HG03045 (cell line): ENCODE data around the gene TCP11L1.

ENCODE experiments used
- ATAC-seq: cut with Tn5 transposase; IDR thresholded peaks from one replicate; pipeline ENCODE4 v1.9.1; 2021; ENCODE audit warnings: mild to moderate bottlenecking, moderate library complexity; ENCODE audit not compliant: unreplicated experiment

Gene TCP11L1, protein sequence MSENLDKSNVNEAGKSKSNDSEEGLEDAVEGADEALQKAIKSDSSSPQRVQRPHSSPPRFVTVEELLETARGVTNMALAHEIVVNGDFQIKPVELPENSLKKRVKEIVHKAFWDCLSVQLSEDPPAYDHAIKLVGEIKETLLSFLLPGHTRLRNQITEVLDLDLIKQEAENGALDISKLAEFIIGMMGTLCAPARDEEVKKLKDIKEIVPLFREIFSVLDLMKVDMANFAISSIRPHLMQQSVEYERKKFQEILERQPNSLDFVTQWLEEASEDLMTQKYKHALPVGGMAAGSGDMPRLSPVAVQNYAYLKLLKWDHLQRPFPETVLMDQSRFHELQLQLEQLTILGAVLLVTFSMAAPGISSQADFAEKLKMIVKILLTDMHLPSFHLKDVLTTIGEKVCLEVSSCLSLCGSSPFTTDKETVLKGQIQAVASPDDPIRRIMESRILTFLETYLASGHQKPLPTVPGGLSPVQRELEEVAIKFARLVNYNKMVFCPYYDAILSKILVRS

GRCh38 chr11:33039274-33040032, at the start of gene TCP11L1:
TCP11L1 (plus strand) TSS chr11:33039572; CDS start chr11:33043774, 4,202 bp downstream.
- ATAC-seq = peak; percentile 76

DNA sequence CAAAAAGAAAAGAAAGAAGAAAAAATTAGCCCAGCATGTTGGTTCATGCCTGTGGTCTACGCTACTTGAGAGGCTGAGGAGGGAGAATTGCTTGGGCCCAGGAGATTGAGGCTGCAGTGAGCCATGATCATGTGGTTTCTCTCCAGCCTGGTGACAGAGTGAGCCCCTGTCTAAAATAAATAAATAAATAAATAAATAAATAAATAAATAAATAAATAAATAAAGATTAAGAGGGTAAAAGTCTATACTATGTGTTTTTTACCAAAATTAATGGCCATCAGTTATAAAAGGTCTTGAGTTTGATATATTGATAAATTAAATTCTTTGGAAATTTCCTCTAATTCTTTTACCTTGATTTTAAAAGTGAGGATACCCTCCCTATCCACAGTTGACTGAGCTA, 48.9 kb upstream of the TCP11L1 start:
- no peak for ATAC-seq

DNA sequence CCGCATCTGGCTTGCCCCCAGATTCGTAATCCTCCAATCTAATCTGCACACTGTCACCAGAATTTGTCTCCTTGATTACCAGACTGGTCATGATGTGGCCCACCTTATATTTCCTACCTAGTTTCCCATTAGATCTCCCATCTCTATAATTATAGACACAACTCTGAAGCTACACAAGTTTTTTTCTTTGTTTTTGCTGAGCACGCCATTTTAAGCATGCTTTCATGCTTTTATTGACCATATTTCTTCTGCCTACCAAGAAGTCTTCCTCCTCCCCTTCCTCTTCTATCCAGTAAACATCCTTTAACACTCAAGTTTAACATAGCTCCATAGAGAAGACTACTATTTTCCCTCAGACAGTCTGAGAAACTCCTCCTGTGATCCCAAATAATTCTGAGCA, 47.9 kb upstream of the TCP11L1 start:
- no peak for ATAC-seq

- no peak for ATAC-seq
These were observed 47.5 kb upstream of the TCP11L1 start for GRCh38 chr11:32991898-32992297.

DNA sequence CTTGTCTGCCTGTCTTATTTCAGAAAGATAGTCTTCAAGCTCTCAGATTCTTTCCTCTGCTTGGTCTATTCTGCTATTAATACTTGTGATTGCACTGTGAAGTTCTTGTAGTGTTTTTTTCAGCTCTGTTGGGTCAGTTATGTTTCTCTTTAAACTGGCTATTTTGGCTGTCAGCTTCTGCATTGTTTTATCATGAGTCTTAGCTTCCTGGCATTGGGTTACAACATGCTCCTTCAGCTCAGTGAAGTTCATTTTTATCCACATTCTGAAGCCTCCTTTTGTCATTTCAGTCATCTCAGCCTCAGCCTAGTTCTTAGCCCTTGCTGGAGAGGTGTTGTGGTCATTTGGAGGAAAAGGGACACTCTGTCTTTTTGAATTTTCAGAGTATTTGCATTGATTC, 39.2 kb upstream of the TCP11L1 start:
- no peak for ATAC-seq

DNA sequence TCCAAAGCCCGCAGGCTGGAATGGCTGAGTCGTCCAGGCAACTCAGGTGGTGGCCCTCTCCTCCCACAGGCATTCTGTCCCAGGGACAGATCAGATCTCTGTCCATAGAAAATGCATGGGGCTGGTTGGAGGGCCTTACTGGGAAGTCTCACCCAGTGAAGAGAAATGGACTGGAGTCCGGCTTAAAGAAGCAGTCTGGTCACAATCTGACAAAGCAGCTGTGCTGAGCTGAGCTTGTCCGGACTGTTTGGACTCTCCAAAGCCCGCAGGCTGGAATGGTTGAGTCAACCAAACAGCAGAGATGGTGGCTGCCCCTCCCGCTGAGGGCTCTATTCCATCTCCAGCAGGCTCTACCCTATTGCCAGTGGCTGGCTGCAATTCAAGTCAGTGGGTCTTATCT, 38.1 kb upstream of the TCP11L1 start:
- ATAC-seq = no peak

DNA sequence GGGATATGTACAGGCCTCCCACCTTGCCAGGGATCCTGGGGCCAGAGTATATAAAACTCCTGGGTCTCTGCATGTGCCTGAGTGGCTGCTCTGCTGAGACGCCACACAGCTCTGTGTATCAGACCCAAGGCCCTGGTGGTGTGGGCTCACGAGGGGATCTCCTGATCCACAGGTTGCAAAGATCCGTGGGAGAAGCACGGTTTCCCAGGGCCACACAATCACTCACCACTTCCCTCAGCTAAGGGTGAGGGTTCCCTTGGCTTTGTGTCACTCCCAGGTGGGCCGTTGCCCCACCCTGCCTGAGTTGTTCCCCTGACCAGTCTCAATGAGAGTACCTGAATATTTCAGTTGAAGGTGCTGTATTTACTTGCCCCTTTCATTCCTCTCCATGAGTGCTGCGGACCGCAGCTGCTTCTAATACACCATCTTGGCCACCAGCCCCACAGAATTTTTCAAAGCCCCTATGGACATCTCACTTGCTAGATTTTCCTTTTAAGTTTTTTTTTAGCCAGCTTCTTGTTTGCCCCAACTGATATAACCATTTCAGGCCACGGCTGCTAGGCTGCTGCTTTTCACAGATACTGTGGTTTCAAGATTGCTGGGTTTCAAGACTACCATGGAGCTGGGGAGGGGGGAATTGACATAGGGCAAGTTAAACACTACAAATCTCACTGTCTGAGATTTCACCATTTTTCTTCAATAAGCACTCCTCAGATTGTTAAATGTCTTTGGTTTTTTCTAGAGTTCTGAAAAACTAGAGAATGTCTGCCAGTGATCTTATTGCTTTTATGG, 37.4 kb upstream of the TCP11L1 start:
- no peak for ATAC-seq

DNA sequence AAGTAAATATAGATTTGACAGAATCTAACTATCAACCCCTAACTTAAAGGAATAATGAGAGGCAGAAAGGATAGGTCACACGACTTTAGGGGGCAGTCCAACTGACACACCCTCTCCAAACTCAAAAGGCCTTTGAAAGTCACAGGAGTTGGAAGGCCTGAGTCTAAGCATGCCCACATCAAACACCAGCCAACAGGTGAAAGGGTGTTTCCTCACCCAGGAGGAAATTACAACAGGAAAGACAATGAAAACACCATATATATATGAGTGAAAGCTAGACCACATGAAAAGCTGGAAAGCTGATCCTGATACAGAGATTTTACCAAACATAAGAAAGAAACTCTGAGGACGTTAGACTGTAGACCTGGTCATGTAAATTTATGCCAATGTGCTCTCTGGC, 34.2 kb upstream of the TCP11L1 start:
- no peak for ATAC-seq

GRCh38 chr11:33006010-33006409, 33.4 kb upstream of the TCP11L1 start:
- no peak for ATAC-seq

- no peak for ATAC-seq
These were observed 25.6 kb upstream of the TCP11L1 start for GRCh38 chr11:33013755-33014154.

GRCh38 chr11:33015621-33016551, 23.5 kb upstream of the TCP11L1 start, which contains the start of gene DEPDC7:
DEPDC7 (plus strand) TSS chr11:33015878; CDS start chr11:33015956, 78 bp downstream.
- ATAC-seq = peak; percentile 75

DNA sequence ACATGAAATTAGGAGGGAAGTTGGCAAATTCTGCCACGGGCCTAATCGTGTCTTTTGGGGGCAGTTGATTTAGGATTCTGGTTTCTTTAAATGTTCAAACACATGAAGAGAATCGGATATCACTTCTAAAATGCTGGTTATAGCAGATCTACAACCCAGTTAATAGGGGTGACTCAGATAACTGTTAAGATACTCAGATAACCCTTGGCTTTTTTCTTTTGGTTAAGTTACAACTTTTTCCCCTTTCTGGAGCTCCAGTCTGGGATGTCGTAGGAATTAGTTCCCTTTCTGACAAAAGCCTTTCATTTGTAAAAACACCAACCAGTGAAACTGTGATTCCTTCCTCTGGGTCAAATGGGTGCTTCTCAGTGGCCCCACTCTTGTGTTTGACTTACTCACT, 22.7 kb upstream of the TCP11L1 start:
- no peak for ATAC-seq

GRCh38 chr11:33017478-33017877, 21.9 kb upstream of the TCP11L1 start:
- no peak for ATAC-seq

GRCh38 chr11:33017965-33018364, 21.4 kb upstream of the TCP11L1 start:
- no peak for ATAC-seq

- no peak for ATAC-seq
These were observed 20.5 kb upstream of the TCP11L1 start for GRCh38 chr11:33018840-33019239.

DNA sequence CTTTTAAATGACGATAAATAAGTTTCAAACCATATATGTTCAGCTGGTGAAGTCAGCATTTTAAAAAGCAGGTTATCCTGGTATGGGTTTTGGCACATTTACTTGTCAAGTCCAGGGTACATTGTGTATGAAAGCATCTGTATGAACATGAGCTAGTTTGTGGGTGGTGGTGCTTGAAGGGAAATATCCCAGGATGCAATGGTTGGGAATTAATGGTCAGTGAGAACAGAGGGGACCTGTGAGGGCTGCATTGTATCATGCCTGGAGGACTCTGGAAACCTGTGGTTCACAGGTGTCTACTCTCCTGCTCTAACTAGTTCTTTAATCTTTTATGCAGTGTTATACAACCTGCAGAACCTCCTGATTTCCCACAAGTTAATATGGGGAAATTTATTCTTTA, 17.9 kb upstream of the TCP11L1 start:
- ATAC-seq = no peak

GRCh38 chr11:33021937-33022336, 17.4 kb upstream of the TCP11L1 start:
- no peak for ATAC-seq

GRCh38 chr11:33025339-33025722, 14.0 kb upstream of the TCP11L1 start:
- no peak for ATAC-seq

- ATAC-seq = no peak
These were observed 12.1 kb upstream of the TCP11L1 start for GRCh38 chr11:33027233-33027632.
